Body of pancreas (tissue), 4 donors: ENCODE measurements around the gene UBXN6.

Source experiments
- POLR2A ChIP-seq, 3 donors: fragments of 450-650 bp; IDR thresholded peaks; one replicate each; pipeline ENCODE4 v1.6.1; 2016; ENCODE audit warnings: antibody characterized with exemption in 3 of 3, mild to moderate bottlenecking in 2 of 3
- TF ChIP-seq, protein P1 (sequence below), 7 experiments: fragments of 450-650 bp in 4 of 7; fragments of 200-600 bp in 3 of 7; sonication (generic) in 3 of 7; IDR thresholded peaks; one replicate each; pipeline ENCODE4 v1.5.1; 2016 to 2019; ENCODE audit warnings: antibody characterized with exemption in 7 of 7

DNA sequence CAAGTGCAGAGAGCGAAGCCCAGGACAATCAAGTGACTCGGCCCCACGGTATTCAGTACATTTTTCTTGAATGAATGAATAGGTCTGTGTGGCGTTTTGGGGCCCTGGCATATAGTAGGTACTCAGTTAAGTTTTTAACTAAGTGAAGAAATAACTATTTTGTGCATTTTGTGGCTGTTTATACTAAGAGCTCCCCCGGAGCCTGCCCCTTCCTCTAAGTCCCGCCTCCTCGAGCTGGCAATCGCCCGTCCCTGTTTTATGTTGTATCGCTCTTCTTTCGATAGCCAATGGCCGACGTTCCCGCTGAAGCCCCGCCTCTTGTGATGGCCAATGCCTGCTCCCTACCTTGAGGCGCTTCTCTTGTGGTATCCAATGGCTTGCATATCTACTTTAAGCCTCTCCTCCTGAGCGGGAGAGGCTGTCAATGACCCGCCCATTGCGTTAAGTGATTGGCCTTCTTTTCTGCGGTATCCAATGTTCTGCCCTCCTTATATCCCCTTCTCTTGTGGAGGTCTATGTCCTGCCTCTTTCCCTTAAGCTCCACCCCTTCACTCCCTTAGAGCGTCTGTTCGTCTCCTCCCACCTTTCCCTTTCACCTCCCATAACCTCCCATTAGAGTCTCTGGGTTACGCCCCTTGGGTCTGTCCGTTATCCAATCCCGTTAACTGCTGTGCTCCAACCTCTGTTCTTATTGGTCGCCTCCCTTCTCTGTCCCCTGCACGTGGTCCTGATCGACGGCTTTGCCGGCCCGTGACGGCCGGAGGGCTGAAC, 14.0 kb upstream of the UBXN6 start:
- TF ChIP-seq, protein P1, sequence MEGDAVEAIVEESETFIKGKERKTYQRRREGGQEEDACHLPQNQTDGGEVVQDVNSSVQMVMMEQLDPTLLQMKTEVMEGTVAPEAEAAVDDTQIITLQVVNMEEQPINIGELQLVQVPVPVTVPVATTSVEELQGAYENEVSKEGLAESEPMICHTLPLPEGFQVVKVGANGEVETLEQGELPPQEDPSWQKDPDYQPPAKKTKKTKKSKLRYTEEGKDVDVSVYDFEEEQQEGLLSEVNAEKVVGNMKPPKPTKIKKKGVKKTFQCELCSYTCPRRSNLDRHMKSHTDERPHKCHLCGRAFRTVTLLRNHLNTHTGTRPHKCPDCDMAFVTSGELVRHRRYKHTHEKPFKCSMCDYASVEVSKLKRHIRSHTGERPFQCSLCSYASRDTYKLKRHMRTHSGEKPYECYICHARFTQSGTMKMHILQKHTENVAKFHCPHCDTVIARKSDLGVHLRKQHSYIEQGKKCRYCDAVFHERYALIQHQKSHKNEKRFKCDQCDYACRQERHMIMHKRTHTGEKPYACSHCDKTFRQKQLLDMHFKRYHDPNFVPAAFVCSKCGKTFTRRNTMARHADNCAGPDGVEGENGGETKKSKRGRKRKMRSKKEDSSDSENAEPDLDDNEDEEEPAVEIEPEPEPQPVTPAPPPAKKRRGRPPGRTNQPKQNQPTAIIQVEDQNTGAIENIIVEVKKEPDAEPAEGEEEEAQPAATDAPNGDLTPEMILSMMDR (IDR thresholded peaks at IDR 0.05): no peak
- peak in 2 of 3 donors; percentile 74 to 77 for TF ChIP-seq POLR2A (IDR thresholded peaks at IDR 0.05)
